RWPE1 (cell line): ENCODE measurements around the gene RALBP1.
A peak's percentile ranks its signal among the peaks of the same experiment; 100 is the strongest.

ENCODE experiments used
- CTCF ChIA-PET: fragments of 350-600 bp; sonication (Branson Sonifier 250); formaldehyde crosslinking; extraction: SDS; loops from one replicate; lab custom pipeline; 2021; lab: Yijun Ruan, JAX
- POLR2A ChIA-PET: fragments of 400-600 bp; formaldehyde crosslinking; extraction: SDS; loops from one replicate; lab custom pipeline; 2020; ENCODE audit warnings: antibody characterized with exemption; ENCODE audit not compliant: low non-redundant PET; lab: Yijun Ruan, JAX
- DNase-seq: peaks from one replicate; pipeline ENCODE4 v3.0.0; 2012; ENCODE audit warnings: low spot score
- H3K27ac ChIP-seq: fragments of 450-650 bp; 2 replicates; pipeline ENCODE4 v1.5.1; 2017
- TF ChIP-seq, protein P1 (sequence below): fragments of 450-650 bp; conservative IDR thresholded peaks from 2 replicates; pipeline ENCODE4 v1.5.1; 2017; ENCODE audit warnings: low read depth, mild to moderate bottlenecking

Gene RALBP1

DNA sequence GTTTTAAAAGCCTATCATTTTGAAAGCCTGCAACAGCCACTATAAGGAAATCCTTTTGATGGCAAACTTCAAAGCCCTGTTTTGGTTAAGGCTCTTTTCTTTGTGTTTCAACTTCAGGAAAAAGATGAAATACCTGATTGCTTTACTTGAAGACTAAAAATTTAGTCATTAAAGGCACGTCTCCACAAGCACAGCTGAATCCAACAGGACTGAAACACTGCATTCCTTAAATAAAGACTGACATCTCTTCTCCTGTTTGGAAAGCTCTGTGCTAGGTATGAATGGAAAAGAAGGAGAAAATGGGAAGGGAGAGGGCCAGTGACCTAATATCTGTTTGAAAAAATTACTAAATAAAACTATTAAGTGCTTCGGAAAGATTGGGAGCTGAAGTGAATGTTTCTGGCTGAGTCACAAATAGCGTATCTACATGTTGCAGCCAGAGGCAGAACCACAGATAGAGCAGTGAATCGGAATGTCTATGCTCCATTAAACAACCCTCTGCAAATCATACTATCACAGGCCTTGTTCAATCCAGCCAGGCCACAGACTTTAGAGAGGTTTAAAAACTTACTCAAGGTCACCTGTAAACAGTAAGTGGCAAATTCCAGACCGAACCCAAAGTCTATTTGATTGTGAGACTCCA is 21.1 kb upstream of the RALBP1 start:
- CTCF ChIA-PET: interaction anchor here (0.7 to 0.9 kb wide), 2 partner anchors 8 to 173 kb away, joined by 3 to 7 read pairs; no protein-coding TSS in a partner anchor
- POLR2A ChIA-PET: no interaction called here
- H3K27ac ChIP-seq: no peak overlapping the region
- peak; percentile 50 for DNase-seq
- TF ChIP-seq, protein P1, sequence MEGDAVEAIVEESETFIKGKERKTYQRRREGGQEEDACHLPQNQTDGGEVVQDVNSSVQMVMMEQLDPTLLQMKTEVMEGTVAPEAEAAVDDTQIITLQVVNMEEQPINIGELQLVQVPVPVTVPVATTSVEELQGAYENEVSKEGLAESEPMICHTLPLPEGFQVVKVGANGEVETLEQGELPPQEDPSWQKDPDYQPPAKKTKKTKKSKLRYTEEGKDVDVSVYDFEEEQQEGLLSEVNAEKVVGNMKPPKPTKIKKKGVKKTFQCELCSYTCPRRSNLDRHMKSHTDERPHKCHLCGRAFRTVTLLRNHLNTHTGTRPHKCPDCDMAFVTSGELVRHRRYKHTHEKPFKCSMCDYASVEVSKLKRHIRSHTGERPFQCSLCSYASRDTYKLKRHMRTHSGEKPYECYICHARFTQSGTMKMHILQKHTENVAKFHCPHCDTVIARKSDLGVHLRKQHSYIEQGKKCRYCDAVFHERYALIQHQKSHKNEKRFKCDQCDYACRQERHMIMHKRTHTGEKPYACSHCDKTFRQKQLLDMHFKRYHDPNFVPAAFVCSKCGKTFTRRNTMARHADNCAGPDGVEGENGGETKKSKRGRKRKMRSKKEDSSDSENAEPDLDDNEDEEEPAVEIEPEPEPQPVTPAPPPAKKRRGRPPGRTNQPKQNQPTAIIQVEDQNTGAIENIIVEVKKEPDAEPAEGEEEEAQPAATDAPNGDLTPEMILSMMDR: no peak

DNA sequence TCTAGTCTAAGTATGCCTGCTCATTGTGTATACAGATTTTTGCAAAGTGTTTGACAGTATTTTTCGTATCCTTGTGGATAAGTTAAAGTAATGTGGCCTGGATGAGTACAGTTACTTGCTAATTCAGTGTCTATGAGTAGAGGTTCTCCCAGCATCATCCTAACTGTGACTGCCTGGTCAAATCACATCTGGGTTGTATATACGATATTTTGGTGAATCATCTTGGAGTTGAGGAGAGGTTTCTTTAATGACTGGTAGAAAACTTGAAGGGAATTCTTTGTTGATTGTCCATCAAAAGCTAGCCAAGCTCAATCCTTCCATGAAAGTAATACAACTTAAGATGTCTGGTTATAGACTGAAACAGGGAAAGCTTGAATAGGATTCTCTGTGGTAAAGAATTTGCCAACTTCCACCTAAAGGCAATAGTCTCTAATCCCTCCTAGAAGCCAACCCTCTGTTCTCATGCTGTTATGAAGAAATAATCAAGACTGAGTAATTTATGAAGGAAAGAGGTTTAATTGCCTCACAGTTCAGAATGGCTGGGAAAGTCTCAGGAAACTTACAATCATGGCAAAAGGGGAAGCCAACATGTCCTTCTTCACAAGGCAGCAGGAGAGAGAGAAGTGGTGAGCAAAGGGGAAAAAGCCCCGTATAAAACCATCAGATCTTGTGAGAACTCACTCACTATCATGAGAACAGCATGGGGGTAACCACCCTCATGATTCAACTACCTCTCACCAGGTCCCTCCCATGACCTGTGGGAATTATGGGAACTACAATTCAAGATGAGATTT is 19.4 kb upstream of the RALBP1 start:
- ChIA-PET POLR2A (no interaction called here), CTCF (interaction anchor here (0.8 kb wide), 1 partner anchor 55 kb away, joined by 4 read pairs; no protein-coding TSS in a partner anchor)
- no peak overlapping the region for H3K27ac ChIP-seq
- TF ChIP-seq, protein P1: no peak
- no peak for DNase-seq

DNA sequence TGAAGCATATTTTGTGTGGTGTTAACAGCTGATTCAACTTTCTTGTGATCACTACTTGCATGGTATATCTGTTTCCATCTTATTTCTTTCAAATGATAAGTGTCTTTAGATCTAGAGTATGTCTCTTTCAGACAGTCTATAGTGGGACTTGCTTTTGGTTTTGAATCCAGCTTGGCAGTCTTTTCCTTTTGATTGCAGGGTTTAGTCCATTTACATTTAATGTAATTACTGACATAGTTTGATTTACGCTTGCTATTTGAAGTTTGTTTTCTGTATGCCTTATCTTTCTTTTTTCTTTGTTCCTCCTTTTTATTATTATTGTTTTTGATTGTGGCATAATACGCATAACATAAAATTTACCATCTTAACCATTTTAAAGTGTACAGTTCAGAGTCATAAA is 9.2 kb upstream of the RALBP1 start:
- ChIA-PET CTCF (no interaction called here), POLR2A (no interaction called here)
- no peak overlapping the region for H3K27ac ChIP-seq
- TF ChIP-seq, protein P1: no peak
- no peak for DNase-seq

DNA sequence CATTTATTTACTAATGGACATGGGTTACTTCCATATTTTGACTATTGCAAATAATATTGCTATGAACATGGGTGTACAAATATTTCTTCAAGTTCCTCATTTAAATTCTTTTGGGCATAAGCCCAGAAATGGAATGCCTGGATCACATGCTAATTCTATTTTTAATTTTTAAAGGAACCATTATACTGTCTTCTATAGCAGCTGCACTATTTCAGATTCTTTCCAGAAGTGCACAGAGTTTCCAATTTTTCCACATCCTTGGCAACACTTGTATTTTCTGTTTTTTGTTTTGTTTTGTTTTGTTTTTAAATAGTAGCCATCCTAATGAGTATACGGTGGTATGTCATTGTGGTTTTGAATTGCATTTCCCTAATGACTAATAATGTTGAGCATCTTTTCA is 8.5 kb upstream of the RALBP1 start:
- POLR2A ChIA-PET: no interaction called here
- CTCF ChIA-PET: no interaction called here
- no peak for DNase-seq

DNA sequence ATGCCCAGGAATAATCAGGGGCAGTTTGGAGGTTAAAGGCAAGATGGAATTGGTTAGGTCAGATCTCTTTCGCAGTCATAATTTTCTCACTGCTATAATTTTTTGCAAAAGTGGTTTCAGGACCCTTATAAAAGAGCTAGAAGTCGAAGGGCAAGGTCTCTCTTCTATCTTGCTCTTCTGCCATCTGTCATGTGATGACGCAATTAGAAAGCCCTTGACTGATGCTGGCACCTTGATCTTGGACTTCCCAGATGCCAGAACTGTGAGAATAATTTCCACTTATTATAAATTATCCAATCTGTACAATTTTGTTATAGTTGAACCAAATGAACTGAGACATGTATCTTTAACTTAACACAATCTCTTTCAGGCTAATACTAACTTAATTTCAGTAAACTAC is 6.3 kb upstream of the RALBP1 start:
- no peak overlapping the region for H3K27ac ChIP-seq
- CTCF ChIA-PET: no interaction called here
- POLR2A ChIA-PET: no interaction called here
- TF ChIP-seq, protein P1: no peak
- DNase-seq: no peak

More for the DNA sequence above, 8.5 kb upstream of the RALBP1 start:
- TF ChIP-seq, protein P1: no peak
- no peak overlapping the region for H3K27ac ChIP-seq

DNA sequence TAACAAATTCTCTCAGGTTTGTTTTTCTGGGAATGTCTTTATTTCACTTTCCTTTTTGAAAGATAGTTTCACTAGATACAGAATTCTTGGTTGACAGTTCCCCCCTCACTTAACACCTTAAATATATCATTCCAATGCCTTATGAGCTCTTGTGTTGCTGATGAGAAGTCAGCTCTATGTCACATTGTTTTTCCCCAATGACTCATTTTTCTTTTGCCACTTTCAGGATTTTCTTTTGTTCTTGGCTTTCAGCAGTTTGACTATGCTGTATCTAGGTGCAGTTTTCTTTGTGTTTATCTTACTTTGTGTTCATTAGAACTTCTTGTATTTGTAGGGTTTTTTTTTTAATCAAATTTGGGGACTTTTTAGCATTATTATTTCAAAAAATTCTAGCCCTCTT is 5.6 kb upstream of the RALBP1 start:
- no peak overlapping the region for H3K27ac ChIP-seq
- no peak for DNase-seq
- CTCF ChIA-PET: no interaction called here
- POLR2A ChIA-PET: no interaction called here
- TF ChIP-seq, protein P1: no peak
